Posterior vena cava (tissue), 2 donors: ENCODE measurements around the gene SHB. TPM values are rescaled to one million over a fixed set of nuclear protein-coding genes. Genes with fewer than 3 reads are reported as not detected.

Experiments
- DNase-seq: peaks from one replicate; pipeline ENCODE4 v3.0.0-alpha.2; 2020; ENCODE audit warnings: low spot score
- intact Hi-C, 2 donors: fragments of 100-400 bp; cut with DNase I; formaldehyde crosslinking; loops; one replicate each; pipeline versions ENCODE4 v1.14.1 to v1.14.2; 2022 to 2023
- total RNA-seq, 2 donors: library from RNA; stranded (reverse); fragmentation: NEBNext Ultra II Directional; extraction: Animal tissue kit (Norgen Biotek cat#: 25700); gene quantifications; one replicate each; pipeline ENCODE4 v1.2.1, GENCODE V29; 2021
- donor health status: DM: yes; HTN: yes; CAD: no.
- donor health status: DM: yes; HTN: yes; CAD: no.

SHB gene
- total RNA-seq, 2 donors from 2014 or later: 18.7 to 23.0 TPM

DNA sequence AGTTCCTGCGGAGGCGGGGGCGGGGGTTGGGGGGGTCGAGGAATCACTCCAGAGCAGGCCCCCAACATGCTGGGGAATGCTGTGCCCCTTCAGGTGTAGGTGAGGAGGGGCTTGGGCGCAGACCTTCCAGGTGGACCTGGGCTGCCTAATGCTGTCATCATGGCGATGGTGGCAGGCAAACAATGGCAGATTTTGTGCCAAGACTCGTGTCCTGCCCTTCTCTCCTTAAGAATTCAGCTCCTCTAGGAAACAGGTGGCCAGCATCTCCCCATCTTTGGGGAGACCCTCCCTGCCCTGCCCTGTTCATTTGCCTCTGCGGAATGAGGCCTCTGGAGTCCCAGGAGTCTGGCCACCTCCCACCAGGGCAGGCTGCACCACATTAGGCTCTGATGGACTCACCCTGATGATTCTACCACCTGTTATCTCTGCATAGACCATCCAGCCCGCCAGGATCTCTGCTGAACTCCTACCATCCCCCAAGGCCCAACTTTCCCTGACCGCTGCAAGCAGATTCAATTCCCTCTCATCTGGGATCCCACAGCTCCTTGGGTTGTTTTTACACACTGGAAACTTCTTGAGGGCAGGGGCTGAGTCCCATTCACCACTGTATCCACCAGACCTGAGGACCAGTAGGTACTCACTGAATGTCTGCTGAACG is 154.2 kb downstream of the SHB start:
- intact Hi-C loops: loop anchor here (5.0 kb wide), 3 partner anchors 152 to 447 kb away; partner anchors contain the start of gene SHB (in 1 of the 2)
- DNase-seq: peak; percentile 65

DNA sequence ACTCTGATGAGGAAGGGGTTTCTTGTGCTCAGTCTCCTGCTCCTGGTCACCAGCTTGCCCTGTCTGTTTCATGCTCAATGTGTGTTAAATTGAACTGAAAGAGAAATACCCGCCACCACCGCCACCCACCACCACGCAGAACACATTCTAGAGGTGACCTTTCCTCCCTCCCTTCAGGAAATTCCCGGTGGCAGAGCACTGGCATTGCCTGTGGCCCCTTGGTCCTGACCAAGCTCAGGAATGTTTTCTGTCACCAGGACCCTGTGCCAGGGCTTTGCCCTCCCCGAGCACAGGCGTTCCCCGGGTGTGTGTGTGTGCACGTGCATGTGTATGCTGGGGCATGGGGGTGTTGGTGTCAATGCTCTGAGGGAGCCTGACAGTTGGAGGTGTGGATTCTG is 154.9 kb downstream of the SHB start:
- intact Hi-C loops: loop anchor here (5.0 kb wide), 2 partner anchors 173 to 448 kb away; no protein-coding TSS in a partner anchor
- no peak for DNase-seq

DNA sequence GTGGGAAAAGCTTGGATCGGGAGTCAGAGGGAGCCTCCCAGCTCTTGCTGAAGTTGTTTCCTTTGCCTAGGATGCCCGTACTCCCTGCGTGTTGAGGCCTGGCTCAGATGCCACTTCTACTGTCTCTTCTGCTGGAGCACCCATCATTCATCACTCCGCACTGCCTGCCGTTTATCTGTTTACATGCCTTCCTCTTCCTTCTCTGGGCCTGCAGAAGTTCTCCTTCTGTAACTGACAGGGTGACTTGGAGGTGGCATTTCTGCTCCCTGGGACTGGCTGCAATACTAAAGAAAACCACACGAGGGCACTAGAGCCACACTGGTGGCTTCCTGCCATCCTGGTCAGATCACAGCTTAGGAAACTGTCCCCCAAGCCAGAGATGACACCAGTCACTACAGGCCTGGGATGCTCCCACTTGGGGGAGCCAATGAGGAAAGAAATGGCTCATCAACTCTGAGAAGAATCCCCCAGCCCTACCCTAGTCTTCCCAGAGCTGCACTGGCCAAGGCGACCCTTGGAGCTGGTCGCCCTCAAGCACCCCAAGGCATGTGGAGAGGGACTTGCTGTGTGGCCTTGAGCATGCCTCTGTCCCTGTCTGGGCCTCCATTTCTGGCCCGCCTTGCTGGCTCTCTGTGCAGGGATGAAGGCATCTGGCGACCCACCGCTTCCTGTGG is 155.4 kb downstream of the SHB start:
- intact Hi-C loops: loop anchor here (5.0 kb wide), 2 partner anchors 174 to 449 kb away; no protein-coding TSS in a partner anchor
- peak; percentile 92 for DNase-seq

DNA sequence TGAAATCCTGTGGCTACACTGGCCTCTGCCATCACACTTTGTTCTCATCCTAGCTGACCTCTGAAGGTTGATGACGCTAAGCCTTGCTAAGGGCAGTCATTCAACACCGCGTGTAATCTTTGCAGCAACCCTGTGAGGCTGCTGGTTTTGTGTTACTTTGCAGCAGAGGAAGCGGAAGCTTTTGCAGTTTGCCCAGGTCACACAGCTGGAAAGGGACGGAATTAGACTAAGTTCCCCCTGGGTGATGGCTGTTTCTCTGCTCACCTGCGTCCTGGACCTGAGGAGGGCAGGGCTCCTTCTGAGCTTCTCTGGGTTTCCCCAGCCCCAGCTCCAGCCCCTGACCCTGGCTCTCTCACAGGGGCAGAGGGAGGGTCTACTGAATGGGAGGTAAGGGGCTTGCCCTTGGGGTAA is 157.8 kb downstream of the SHB start:
- intact Hi-C loops: loop anchor here (5.0 kb wide), 2 partner anchors 176 to 451 kb away; no protein-coding TSS in a partner anchor
- peak; percentile 41 for DNase-seq

DNA sequence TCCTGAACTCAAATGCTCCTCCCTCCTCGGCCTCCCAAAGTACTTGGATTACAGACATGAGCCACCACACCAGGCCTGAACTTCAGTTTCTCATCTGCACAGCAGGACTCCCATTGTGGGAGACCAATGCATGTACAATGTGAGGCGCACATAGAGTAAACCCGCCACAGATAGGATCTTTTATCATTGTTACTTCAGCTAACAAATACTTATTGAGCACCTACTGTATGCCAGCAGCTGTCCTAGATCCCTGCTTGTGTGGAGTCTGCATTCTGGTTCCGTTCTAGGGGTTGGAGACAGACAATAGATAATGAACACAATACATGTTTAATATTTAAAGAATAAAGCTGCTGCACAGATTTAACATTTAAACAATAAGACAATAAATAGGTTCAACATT is 158.8 kb downstream of the SHB start:
- intact Hi-C loops: loop anchor here (5.0 kb wide), 2 partner anchors 177 to 452 kb away; no protein-coding TSS in a partner anchor
- DNase-seq: peak; percentile 5

DNA sequence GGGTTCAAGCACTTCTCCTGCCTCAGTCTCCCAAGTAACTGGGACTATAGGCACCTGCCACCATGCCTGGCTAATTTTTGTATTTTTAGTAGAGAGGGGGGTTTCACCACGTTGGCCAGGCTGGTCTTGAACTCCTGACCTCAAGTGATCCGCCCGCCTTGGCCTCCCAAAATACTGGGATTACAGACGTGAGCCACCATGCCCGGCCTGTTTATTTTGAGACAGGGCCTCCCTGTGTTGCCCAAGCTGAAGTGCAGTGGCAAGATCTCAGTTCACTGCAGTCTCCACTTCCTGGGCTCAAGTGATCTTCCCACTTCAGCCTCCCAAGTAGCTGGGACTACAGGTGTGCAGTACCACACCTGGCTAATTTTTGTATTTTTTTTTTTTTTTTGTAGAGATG is 159.2 kb downstream of the SHB start:
- intact Hi-C loops: loop anchor here (5.0 kb wide), 2 partner anchors 177 to 452 kb away; no protein-coding TSS in a partner anchor
- peak; percentile 18 for DNase-seq

DNA sequence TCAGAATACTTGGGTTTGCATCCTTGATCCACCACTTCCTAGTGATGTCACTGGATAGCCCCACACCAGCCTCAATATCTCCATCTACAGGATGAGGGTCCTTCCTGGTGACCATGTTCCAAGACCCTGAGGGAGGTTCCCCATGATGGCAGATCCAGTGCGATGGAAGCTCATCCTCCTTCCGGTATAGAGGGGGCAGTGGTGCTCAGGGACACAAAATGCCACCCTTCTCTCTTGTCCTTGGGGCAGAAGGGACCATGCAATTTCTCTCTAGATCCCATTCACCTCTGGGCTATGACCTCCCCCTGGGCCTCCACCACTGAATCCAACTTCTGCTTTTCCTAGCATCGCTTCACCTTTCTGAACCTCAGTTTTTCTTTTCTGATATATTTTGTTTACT is 159.7 kb downstream of the SHB start:
- intact Hi-C loops: no loop called here
- peak; percentile 22 for DNase-seq

DNA sequence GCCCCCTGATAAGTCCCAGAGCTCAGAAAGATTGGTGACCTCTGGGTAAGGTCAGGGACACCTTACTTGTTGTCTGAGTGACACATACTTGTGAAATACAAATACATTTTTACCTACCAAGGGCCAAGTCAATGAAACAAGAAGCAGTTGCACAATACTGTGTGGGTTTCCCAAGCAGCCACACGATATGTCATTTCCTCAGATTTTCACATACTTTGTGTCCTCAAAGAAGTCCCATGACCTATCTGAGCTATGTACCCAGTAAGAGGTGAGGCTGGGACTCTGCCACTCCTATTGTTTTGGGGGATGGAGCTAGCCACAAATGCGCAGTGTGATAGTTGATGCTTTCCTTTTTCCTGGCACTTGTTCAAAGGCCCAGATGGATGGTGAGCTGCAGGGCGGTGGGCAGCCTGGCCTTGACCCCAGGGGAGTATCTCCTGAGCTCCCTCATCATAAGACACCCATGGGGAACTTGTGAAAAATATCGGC is 160.3 kb downstream of the SHB start:
- intact Hi-C loops: no loop called here
- peak; percentile 51 for DNase-seq

DNA sequence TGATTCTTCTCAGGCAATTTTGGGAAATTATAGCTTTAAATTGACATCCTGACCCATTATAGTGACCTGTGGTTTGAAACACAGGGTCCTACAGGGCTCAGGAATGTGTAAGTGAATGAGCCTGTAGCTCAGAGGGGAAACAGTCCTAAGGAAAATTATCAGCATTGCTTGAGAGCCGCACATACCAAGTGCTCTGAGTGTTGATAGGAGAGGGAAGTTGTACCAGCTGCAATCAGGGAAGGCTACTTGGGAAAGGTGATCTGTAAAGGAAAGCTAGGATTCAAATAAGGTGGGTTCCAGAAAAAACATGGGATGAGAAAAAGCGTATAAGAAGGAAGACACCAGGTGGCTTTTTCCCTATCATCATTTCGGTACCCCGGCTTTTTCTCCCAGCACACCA is 160.7 kb downstream of the SHB start:
- intact Hi-C loops: no loop called here
- DNase-seq: no peak

DNA sequence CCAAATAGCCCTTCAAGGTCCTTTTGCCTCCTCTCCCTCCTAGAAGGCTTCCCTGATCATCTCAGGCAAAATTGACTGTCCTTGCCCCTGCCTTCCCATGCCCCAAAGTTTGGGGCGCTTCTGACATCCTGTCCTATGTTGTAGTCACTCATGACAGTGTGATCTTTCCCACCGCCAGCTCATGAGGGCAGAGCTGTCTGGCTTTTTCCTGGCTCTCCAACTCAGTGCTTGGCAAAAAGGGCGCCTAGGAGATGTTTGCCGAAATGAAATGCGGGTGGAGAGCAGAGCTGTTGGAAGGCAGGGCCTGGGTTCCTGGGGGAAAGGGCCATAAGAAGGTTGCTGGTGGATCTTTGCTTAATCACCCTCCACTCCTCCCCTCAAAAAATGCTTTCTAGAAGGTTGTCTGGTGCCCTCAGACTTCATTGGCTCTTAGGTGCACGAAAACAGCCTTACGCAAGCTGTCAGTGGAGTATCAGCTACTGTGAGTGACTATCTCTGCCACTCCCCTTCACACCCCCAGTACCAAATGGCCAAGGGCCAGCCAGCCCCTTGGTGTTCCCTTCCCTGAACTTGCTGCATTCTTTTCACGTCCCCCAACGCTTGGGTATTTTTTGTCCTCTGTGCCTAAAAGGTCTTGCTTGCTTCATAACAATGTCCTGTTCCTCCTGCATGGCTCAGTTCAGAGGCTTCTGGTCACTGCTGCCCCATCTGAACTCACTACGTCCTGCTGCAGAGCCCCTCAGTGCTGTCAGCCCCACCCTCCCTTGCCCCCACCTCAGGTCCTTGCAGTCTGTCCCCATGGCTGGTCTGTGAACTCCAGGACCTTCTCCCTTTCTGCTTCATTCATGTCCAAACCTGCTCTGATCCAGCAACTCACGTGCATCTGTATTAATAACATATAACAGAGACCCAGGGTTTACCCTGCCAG is 162.5 kb downstream of the SHB start:
- intact Hi-C loops: no loop called here

DNA sequence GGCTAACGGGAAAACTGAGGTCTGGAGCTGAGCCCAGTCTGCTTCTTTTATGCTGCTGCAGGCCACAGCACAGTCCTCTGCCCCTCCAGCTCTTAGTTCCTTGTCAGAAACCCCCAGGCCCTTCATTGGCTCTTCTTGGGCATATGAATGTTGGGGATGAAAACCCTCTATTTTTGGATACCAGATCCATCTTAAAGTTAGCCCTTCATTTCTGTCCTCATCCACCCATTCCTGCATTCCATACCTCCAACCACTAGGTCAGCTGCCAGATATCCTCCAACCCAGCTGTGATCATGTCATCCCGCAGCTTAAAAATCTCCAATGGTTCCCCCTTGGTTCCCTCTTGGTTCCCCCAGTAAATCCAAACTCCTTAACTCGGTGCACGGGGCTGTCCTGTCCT is 163.3 kb downstream of the SHB start:
- no peak for DNase-seq
- intact Hi-C loops: no loop called here

More for the DNA sequence above, 162.5 kb downstream of the SHB start:
- DNase-seq: no peak

DNA sequence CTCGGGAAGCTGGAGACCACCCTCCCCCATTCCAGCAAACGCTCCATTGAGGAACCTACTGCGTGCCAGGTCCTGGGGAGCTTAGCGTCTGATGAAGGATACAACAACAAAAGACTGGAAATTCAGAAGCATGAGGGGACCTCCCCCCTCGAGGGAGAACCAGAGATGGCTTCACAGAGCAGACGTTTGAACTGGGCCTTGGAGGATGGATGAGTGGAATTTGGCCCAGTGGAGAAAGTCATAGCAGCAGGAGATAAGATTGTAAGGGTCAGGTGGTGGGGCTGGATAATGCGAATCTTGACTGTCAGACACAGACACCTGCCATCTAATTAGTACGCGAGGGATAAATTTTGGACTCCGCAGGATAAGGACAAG is 163.9 kb downstream of the SHB start:
- DNase-seq: no peak
- intact Hi-C loops: no loop called here

DNA sequence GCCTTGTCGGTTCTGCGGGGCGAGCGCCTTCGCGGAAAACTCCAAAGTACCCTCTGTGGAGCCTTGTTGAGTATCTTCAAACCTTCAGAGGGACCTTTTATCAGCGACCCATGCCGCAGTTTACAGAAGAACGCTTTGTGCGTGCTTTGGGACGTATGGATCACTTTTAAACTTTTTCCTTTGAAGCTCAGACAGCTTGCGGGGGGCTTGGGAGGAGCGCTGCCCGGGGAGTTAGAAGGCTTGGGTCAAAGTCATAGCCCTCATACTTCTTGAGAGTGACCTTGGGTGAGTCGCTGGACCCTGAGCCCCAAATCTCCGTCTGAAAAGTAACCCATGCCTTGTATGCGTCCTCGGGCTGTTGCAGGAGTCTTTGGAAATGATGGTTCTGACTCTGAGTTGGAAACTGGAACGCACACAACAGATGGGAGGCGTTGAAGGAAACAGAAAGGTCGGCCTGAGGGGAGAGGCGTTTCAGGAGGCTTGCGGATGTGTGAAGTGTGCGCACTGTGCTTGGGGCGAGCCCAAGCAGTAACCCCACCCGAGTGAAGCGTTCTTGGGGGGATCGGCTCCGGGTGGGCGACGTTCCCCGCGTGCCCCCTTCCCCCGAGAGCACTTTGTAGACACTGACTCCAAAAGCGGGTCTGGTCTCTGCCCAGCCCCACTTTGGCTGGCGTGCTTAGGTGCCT is 164.4 kb downstream of the SHB start:
- intact Hi-C loops: no loop called here
- DNase-seq: no peak

DNA sequence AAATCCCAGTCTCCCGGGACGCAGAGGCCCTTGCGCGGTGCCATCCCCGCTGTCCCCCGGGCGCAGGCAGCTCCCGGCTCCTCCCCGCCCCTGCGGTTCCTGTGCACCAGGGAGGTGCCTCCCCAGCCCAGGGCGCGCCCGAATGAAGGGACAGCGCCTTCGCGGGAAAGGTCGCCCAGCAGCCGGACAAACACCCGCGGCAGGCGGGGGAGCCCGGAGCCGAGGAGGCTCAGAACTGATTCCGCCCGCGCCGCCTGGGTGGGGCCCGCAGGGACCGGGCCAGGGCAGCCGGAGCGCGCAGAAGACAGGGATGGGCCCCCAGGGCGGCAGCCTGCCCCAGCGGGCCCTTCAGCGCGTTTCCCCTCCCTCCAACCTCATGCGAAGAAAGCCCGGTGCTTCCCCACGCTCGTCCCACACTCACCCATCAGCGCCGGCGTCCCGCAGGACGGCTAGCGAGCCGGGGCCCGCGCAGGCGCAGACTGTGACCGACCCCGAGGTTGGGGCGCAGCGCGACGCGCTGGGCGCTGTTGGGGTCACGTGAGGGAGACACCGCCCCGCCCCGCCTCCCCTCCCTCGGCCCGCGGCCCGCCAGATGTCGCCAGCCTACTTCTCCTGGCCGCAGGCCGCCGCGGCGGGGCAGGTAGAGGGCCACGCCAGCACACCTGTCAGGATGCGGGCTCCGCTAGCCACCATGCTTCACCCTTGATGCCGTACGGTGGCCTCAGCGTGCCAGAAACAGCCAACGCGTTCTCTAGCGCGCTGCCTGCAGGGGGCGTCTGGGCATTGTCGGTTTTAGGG is 165.2 kb downstream of the SHB start, which contains the start of gene SLC25A51:
TSS of gene SLC25A51 (minus strand) at position 481 of the 798 bp plus-strand sequence. CDS start 15,577 bp downstream, outside the sequence.
- DNase-seq: peak; percentile 98
- intact Hi-C loops: no loop called here

DNA sequence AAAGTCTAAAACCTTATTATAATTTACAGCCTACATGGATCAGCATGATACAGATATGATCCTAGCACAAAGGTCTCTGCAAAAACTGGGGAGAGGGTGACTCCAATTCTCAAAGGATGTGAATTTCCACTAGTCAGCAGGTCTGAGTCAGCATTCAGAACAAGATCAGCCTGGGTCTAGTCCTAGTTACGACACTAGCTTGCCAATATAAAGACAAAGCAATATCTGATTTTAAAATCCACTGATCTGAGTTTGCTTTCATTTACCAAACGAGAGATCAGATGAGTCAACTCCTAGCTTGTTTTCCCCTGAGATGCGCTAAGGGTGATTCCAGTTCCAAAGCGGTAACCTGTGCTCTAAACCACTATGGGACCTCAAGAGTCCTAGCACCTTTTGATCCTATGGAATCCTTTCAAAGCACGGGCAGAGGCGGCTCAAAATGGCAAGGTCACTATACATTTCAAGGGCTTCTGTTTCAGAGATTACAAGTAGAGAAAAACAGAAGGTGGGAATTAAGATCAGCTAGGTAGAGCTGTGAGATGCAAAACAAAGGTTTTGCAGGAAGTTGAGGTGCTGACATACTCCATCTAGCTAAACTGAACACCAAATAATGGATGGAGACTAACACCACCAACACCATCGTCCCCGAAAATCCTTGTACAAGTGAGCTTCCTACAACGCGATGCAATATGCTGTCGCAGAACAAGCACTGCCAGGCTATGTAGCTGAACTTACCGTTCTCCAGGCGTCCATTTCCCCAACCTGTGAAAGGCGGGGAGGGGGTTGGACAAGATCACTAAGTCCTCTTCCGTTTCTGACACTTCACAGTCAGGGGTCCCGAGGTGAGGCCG is 166.0 kb downstream of the SHB start:
- DNase-seq: no peak
- intact Hi-C loops: no loop called here

DNA sequence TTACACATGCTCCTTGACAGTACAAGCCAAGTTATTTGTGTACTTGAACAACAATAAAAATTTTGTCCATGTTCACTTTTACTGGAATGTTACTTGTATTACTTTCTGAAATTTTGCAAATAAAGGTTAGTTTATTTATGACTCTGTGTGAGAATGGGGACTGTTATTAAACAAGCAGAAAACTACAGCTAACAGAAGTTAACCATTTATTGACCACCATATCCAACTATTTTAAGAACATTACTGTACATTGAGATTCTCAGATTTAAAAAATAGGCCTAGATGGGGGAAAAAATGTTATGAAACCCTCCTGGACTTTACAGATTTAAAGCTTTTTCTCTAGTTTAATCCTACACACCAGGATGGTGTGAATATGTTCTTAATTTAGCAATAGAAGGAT is 166.9 kb downstream of the SHB start:
- intact Hi-C loops: no loop called here
- DNase-seq: no peak

DNA sequence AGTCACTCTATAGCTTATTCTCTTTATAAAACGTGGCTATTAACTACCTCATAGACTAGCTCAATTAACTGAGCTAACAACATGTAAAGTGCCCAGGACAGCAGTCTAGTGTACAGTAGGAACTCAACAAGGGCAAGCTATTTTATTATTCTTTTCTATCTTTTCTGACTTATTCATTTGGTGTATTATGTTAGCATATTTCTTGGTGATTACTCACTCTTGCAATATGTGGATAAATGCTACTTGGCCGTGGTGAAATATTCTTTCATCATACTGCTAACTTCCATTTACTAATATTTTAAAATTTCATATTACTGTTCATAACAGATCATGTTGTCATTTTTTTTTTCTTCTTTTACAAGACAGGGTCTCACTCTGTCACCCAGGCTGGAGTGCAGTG is 170.0 kb downstream of the SHB start:
- intact Hi-C loops: no loop called here
- DNase-seq: no peak
